Ramos (cell line): ENCODE data around the gene DYNLT3.

ENCODE experiments used
- in situ Hi-C: fragments of 300-500 bp; cut with MboI; formaldehyde crosslinking; loops from one replicate; pipeline ENCODE4 v1.14.3; 2022; ENCODE audit warnings: low sequenced_read_pairs; ENCODE audit not compliant: unreplicated experiment

Gene DYNLT3

GRCh38 chrX:37796310-37796709 is 51.1 kb downstream of the DYNLT3 start:
- in situ Hi-C loops, result no loop called here
